Measurements from ENCODE around the gene AGGF1. TPM values are rescaled to one million over a fixed set of nuclear protein-coding genes. Genes with fewer than 3 reads are reported as not detected.
"Not testable (repeated sequence)": the region's sequence is repeated elsewhere in the genome, so short reads cannot be mapped to it uniquely, and the experiment has no call there.

AGGF1 gene
- total RNA-seq, 2 experiments from 2014 or later = 27.7 to 33.5 TPM

DNA sequence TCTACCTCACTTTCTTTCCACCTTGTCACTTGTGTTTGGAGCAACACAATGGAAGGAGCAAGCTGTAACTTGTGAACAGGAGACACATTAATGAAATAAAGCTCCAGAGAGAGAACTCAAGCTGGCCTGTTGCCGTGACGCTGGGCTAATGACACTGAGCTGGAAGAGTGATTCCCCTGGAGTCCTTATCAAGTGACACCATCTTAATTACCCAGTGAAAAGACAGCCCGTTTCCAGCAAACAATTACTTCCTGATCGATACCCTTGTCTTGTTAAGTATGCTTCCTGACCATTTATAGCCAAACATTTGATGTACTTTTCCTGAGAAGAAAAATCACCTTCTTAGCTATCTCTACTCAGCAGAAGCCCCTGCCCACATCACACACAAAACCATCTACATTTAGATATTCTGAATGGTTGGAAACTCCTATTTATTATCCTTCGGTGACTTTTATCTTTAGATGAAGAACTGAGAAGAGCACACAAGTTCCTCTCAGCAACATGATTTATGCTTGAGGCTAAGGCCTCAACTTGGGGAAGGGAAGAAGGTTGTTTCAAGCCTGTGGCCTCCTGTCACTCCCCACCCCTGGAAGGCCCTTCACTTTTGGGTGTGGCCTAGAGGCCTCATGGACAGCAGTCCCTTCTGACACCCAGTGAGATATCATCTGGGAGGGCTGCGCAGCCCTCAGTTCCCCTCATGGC is 43.2 kb upstream of the AGGF1 start:
- H3K36me3 Mint-ChIP-seq (ENCODE audit: low read depth) = no peaks in the 10 kb centered on the region
- CTCF ChIA-PET = no interaction called here
- H3K4me1 Mint-ChIP-seq (ENCODE audit: low read depth) = no peaks in the 10 kb centered on the region
- intact Hi-C loops (cut with micrococcal nuclease) = no loop called here
- H3K9me3 Mint-ChIP-seq = no peaks in the 10 kb centered on the region
- POLR2A ChIA-PET = no interaction called here
- no peak overlapping the region for H3K4me3 Mint-ChIP-seq
- TF ChIP-seq, protein P1, sequence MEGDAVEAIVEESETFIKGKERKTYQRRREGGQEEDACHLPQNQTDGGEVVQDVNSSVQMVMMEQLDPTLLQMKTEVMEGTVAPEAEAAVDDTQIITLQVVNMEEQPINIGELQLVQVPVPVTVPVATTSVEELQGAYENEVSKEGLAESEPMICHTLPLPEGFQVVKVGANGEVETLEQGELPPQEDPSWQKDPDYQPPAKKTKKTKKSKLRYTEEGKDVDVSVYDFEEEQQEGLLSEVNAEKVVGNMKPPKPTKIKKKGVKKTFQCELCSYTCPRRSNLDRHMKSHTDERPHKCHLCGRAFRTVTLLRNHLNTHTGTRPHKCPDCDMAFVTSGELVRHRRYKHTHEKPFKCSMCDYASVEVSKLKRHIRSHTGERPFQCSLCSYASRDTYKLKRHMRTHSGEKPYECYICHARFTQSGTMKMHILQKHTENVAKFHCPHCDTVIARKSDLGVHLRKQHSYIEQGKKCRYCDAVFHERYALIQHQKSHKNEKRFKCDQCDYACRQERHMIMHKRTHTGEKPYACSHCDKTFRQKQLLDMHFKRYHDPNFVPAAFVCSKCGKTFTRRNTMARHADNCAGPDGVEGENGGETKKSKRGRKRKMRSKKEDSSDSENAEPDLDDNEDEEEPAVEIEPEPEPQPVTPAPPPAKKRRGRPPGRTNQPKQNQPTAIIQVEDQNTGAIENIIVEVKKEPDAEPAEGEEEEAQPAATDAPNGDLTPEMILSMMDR (IDR thresholded peaks at IDR 0.05) = no peak
- H3K27ac Mint-ChIP-seq = no peak overlapping the region
- H3K27me3 Mint-ChIP-seq = no peaks in the 10 kb centered on the region
- ATAC-seq = no peak
- DNase-seq = no peak

DNA sequence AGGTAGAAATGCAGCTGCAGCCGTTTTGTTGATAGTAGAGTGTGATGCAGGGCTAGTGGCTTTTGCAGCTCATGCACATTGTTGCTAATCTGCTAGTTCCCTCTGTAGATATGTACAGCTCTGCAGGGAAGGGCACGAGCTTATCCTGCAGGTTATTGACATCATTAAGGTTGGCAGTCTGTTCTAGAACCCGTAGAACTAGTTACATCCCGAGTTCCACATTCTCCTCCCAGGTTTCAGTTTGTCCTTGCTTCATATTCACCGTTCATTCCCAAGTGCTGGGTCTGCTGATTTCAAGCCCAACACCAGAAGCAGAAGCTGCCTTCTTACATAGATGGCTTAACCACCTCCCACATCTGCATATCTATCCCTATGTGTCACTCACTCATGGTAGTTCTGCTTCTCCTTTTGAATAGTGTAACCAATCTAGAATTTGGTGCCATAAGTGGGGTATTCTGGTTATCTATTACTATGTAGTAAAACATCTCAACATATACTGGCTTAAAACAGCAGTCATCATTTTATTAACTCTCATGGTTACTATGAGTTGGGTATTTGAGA is 39.2 kb upstream of the AGGF1 start:
- H3K4me3 Mint-ChIP-seq = no peak overlapping the region
- intact Hi-C loops (cut with micrococcal nuclease) = no loop called here
- TF ChIP-seq, protein P1 (IDR thresholded peaks at IDR 0.05) = no peak
- H3K27me3 Mint-ChIP-seq = no peaks in the 10 kb centered on the region
- DNase-seq = no peak
- CTCF ChIA-PET = no interaction called here
- H3K9me3 Mint-ChIP-seq = no peaks in the 10 kb centered on the region
- POLR2A ChIA-PET = interaction anchor here (0.5 kb wide), 1 partner anchor 23 kb away, joined by 3 read pairs; no protein-coding TSS in a partner anchor
- ATAC-seq = no peak
- no peak overlapping the region for H3K27ac Mint-ChIP-seq
- H3K36me3 Mint-ChIP-seq (ENCODE audit: low read depth) = no peaks in the 10 kb centered on the region
- H3K4me1 Mint-ChIP-seq (ENCODE audit: low read depth) = no peaks in the 10 kb centered on the region

DNA sequence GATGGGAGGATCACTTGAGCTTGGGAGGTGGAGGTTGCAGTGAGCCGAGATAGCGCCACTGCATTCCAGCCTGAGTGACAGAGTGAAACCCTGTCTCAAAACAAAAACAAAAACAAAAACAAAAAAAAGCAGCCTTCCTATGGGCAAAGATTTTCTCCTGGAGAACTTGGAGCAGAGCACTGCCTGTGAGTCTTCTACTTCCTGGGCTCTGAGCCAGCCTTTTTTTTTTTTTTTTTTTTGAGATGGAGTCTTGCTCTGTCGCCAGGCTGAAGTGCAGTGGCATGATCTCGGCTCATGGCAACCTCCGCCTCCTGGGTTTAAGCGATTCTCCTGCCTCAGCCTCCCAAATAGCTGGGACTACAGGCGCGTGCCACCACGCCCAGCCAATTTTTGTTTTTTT is 36.8 kb upstream of the AGGF1 start:
- H3K4me1 Mint-ChIP-seq (ENCODE audit: low read depth); H3K36me3 Mint-ChIP-seq (ENCODE audit: low read depth); H3K4me3 Mint-ChIP-seq; DNase-seq; H3K27ac Mint-ChIP-seq; ATAC-seq; intact Hi-C loops (cut with micrococcal nuclease); H3K27me3 Mint-ChIP-seq; POLR2A ChIA-PET; H3K9me3 Mint-ChIP-seq; CTCF ChIA-PET: not testable (repeated sequence)

DNA sequence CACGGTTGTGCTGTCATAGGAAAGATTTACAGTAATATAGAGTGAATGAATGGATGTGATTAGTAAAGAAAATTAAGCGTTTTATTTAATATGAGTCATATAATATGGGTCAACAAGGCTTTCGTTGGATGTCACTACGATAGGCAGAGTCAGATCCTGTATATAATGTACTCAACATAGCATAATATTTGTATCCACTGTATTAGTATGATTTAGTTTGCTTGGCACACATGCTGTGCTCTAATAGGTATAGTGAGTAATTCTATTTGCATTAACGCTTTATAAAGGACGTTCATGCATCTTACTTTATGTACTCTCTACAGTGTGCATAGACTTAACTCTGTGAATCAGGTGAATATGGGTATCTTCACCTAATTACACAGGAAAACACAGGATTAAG is 35.9 kb upstream of the AGGF1 start:
- Mint-ChIP-seq H3K4me1 (ENCODE audit: low read depth) (no peaks in the 10 kb centered on the region), H3K4me3 (no peak overlapping the region), H3K27ac (no peak overlapping the region), H3K36me3 (ENCODE audit: low read depth) (no peaks in the 10 kb centered on the region), H3K27me3 (peaks cover 2% of the 10 kb centered on the region), H3K9me3 (no peaks in the 10 kb centered on the region)
- ChIA-PET CTCF (no interaction called here), POLR2A (no interaction called here)
- no peak for ATAC-seq
- intact Hi-C loops (cut with micrococcal nuclease) = no loop called here
- TF ChIP-seq, protein P1 (IDR thresholded peaks at IDR 0.05) = no peak
- DNase-seq = no peak

DNA sequence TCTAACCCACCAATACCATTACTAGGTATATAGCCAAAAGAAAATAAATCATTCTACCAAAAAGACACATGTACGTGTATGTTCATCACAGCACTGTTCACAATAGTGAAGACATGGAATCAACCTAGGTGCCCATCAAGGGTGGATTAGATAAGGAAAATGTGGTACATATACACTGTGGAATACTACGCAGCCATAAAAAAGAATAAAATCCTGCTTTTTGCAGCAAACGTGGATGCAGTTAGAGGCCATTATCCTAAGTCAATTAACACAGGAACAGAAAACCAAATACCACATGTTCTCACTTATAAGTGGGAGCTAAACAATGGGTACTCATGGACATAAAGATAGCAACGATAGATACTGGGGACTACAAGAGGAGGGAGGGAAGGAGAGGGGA is 32.0 kb upstream of the AGGF1 start:
- intact Hi-C loops (cut with micrococcal nuclease); H3K9me3 Mint-ChIP-seq; DNase-seq; H3K4me1 Mint-ChIP-seq (ENCODE audit: low read depth); ATAC-seq; H3K27me3 Mint-ChIP-seq; H3K36me3 Mint-ChIP-seq (ENCODE audit: low read depth); H3K27ac Mint-ChIP-seq; POLR2A ChIA-PET; H3K4me3 Mint-ChIP-seq: not testable (repeated sequence)
- CTCF ChIA-PET = interaction anchor here (0.6 kb wide), 1 partner anchor 744 kb away, joined by 3 read pairs; no protein-coding TSS in a partner anchor

DNA sequence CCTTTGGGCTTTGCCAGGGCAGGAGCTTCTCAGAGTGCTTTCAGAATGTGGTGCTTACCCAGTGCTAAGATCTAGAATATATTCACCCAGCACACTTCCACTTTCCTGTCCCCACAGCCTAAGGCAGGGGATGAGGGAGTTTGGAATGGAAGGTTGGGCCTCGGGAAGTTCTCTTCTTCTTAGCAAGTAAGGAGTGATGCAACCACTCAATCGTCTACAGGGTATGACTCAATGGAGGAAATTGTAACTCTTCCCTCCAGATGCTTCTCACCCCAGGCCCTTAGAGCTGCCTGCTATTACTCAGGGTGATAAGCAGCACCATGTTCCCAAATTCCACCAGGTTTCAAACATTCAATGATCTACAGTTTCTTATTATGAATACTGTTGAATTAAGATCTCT is 30.8 kb upstream of the AGGF1 start:
- Mint-ChIP-seq H3K36me3 (ENCODE audit: low read depth) (no peaks in the 10 kb centered on the region), H3K4me3 (no peak overlapping the region), H3K27ac (no peak overlapping the region), H3K9me3 (no peaks in the 10 kb centered on the region), H3K4me1 (ENCODE audit: low read depth) (no peaks in the 10 kb centered on the region), H3K27me3 (peaks cover 9% of the 10 kb centered on the region)
- TF ChIP-seq, protein P1 (IDR thresholded peaks at IDR 0.05) = no peak
- no peak for DNase-seq
- ATAC-seq = no peak
- ChIA-PET CTCF (no interaction called here), POLR2A (no interaction called here)
- intact Hi-C loops (cut with micrococcal nuclease) = no loop called here

Data from activated CD8-positive, alpha-beta T cell treated with anti-CD3 and anti-CD28 coated beads for 36 hours (primary cell).